Activated T-cell treated with anti-CD3 and anti-CD28 coated beads, Interleukin-2, amount 50 U/mL, for 24 hours (primary cell): ENCODE results near the gene XRCC6.

Experiments
- DNase-seq: peaks from one replicate; pipeline ENCODE4 v3.0.0-alpha.2; 2020
- H3K27ac Mint-ChIP-seq: 2 replicates; pipeline ENCODE4 v1.8.0; 2020; ENCODE audit warnings: mild to moderate bottlenecking, mixed read lengths
- H3K27me3 Mint-ChIP-seq: 2 replicates; pipeline ENCODE4 v1.8.0; 2020; ENCODE audit warnings: mixed read lengths
- H3K36me3 Mint-ChIP-seq: 2 replicates; pipeline ENCODE4 v1.8.0; 2020; ENCODE audit warnings: low read depth, mixed read lengths
- H3K4me1 Mint-ChIP-seq: 2 replicates; pipeline ENCODE4 v1.8.0; 2020; ENCODE audit warnings: low read depth, mixed read lengths
- H3K4me3 Mint-ChIP-seq: 2 replicates; pipeline ENCODE4 v1.8.0; 2020; ENCODE audit warnings: mild to moderate bottlenecking, moderate library complexity, mixed read lengths
- H3K9me3 Mint-ChIP-seq: 2 replicates; pipeline ENCODE4 v1.8.0; 2020; ENCODE audit warnings: mixed read lengths

XRCC6 gene

GRCh38 chr22:41699264-41700107 lies 78.4 kb downstream of the XRCC6 start, which contains the start of gene MEI1:
TSS of gene MEI1 (plus strand) at chr22:41699503. CDS start at chr22:41699539, 36 bp downstream.
- Mint-ChIP-seq H3K27me3 (no peaks in the 10 kb centered on the region), H3K9me3 (no peaks in the 10 kb centered on the region), H3K4me3 (peak within 1 kb of the TSS; percentile 25), H3K27ac (peak within 1 kb of the TSS; percentile 82), H3K4me1 (peaks cover 12% of the 10 kb centered on the region), H3K36me3 (peaks cover 6% of the 10 kb centered on the region)
- peak; percentile 95 for DNase-seq

DNA sequence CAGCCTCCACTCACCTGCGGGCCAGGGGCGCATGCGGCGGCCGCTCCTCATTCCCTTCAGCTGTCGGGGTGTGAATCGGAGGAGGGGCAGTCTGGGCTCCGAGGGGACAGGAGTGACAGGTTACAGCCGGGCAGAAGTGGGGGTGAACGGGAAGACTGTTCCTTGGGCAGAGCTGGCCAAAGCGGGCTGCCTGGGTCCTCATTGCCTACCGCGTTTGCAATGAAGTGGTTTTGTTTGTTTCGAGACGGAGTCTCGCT lies 78.9 kb downstream of the XRCC6 start:
- Mint-ChIP-seq H3K36me3 (peaks cover 6% of the 10 kb centered on the region), H3K9me3 (no peaks in the 10 kb centered on the region), H3K4me1 (peaks cover 12% of the 10 kb centered on the region), H3K27ac (no peak overlapping the region), H3K27me3 (no peaks in the 10 kb centered on the region), H3K4me3 (no peak overlapping the region)
- no peak for DNase-seq

- no peaks in the 10 kb centered on the region for H3K36me3 Mint-ChIP-seq
- no peak overlapping the region for H3K27ac Mint-ChIP-seq
- no peaks in the 10 kb centered on the region for H3K27me3 Mint-ChIP-seq
- DNase-seq, result no peak
- H3K4me3 Mint-ChIP-seq, result no peak overlapping the region
- H3K4me1 Mint-ChIP-seq, result peaks cover 3% of the 10 kb centered on the region
- no peaks in the 10 kb centered on the region for H3K9me3 Mint-ChIP-seq
These were observed 81.7 kb downstream of the XRCC6 start for GRCh38 chr22:41702763-41703162.

GRCh38 chr22:41709341-41709740 lies 88.2 kb downstream of the XRCC6 start:
- no peaks in the 10 kb centered on the region for H3K27me3 Mint-ChIP-seq
- no peaks in the 10 kb centered on the region for H3K4me1 Mint-ChIP-seq
- no peaks in the 10 kb centered on the region for H3K9me3 Mint-ChIP-seq
- no peak overlapping the region for H3K4me3 Mint-ChIP-seq
- no peaks in the 10 kb centered on the region for H3K36me3 Mint-ChIP-seq
- no peak overlapping the region for H3K27ac Mint-ChIP-seq
- DNase-seq, result no peak

GRCh38 chr22:41713004-41713403 lies 91.9 kb downstream of the XRCC6 start:
- Mint-ChIP-seq H3K27ac (no peak overlapping the region), H3K36me3 (no peaks in the 10 kb centered on the region), H3K27me3 (no peaks in the 10 kb centered on the region), H3K4me1 (no peaks in the 10 kb centered on the region), H3K9me3 (no peaks in the 10 kb centered on the region), H3K4me3 (no peak overlapping the region)
- DNase-seq, result no peak
